GM23338 (cell line): Measurements from ENCODE around the gene KCNK17.

Source experiments
- CTCF ChIP-seq, 2 experiments: fragments of 200-600 bp in 1 of 2; sonication (generic) in 1 of 2; conservative IDR thresholded peaks; 2 replicates each; pipeline versions ENCODE4 v1.5.1 to v1.6.1; 2016 to 2017; ENCODE audit warnings: antibody characterized with exemption in 2 of 2, low read depth in 2 of 2, mild to moderate bottlenecking in 2 of 2, moderate library complexity in 1 of 2
- REST ChIP-seq: IDR thresholded peaks from one replicate; pipeline ENCODE4 v1.6.1; 2018; ENCODE audit warnings: antibody characterized with exemption; ENCODE audit not compliant: unreplicated experiment
- ZNF114 ChIP-seq: fragments of 250-450 bp; sonication (Bioruptor Pico); IDR thresholded peaks from 2 replicates; pipeline ENCODE4 v1.5.0; 2020; ENCODE audit warnings: mild to moderate bottlenecking, moderate library complexity

GRCh38 chr6:39266375-39266774, 47.8 kb downstream of the KCNK17 start:
- no peak for TF ChIP-seq ZNF114 (CRISPR knock-in tag)
- no peak for TF ChIP-seq REST
- TF ChIP-seq CTCF (conservative IDR thresholded peaks at IDR 0.05; ENCODE audit: low read depth in 2 of 2) = no peak
